Activated T-helper 1 cell treated with anti-CD3 and anti-CD28 coated beads, Interleukin-12 subunit alpha, Interleukin-12 subunit beta, Interleukin-2, Interleukin-4 antibody, amounts not matched to agents 30 ng/mL and 10 ng/mL and 1 ng/mL, durations not matched to agents 14 hours and 24 hours and 36 hours (primary cell): ENCODE measurements around the gene CNTFR. TPM values are rescaled to one million over a fixed set of nuclear protein-coding genes. Genes with fewer than 3 reads are reported as not detected.

Experiments used
- DNase-seq: peaks from one replicate; pipeline ENCODE4 v3.0.0; 2021; ENCODE audit warnings: low spot score
- H3K27ac Mint-ChIP-seq: one replicate; pipeline ENCODE4 v1.8.0; 2021; ENCODE audit warnings: mild to moderate bottlenecking, mixed read lengths
- H3K27me3 Mint-ChIP-seq: one replicate; pipeline ENCODE4 v1.8.0; 2022; ENCODE audit warnings: mild to moderate bottlenecking, moderate library complexity, mixed read lengths; ENCODE audit not compliant: insufficient read depth
- H3K36me3 Mint-ChIP-seq: one replicate; pipeline ENCODE4 v1.8.0; 2021; ENCODE audit warnings: low read depth, mixed read lengths
- H3K4me1 Mint-ChIP-seq: one replicate; pipeline ENCODE4 v1.8.0; 2021; ENCODE audit warnings: low read depth, mixed read lengths
- H3K4me3 Mint-ChIP-seq: one replicate; pipeline ENCODE4 v1.8.0; 2021; ENCODE audit warnings: mild to moderate bottlenecking, moderate library complexity, mixed read lengths
- H3K9me3 Mint-ChIP-seq: one replicate; pipeline ENCODE4 v1.8.0; 2021; ENCODE audit warnings: mixed read lengths
- intact Hi-C: fragments of 100-400 bp; cut with micrococcal nuclease; formaldehyde crosslinking; loops from one replicate; pipeline ENCODE4 v1.15.1; 2024
- total RNA-seq: library from RNA; stranded (reverse); gene quantifications from 2 replicates; pipeline ENCODE4 v1.2.3, GENCODE V29; 2022

The CNTFR gene
- total RNA-seq, 1 donor from 2014 or later = not detected

- peaks cover 57% of the 10 kb centered on the region for H3K27me3 Mint-ChIP-seq
Observed at GRCh38 chr9:34579104-34579807, 10.3 kb downstream of the CNTFR start.

GRCh38 chr9:34578241-34579103 is 11.1 kb downstream of the CNTFR start:
- Mint-ChIP-seq H3K9me3 (no peaks in the 10 kb centered on the region), H3K4me1 (no peaks in the 10 kb centered on the region), H3K36me3 (no peaks in the 10 kb centered on the region), H3K27me3 (peaks cover 54% of the 10 kb centered on the region), H3K4me3 (no peak overlapping the region), H3K27ac (no peak overlapping the region)
- DNase-seq = no peak
- intact Hi-C loops = loop anchor here (1.0 kb wide), 1 partner anchor 9 kb away; no protein-coding TSS in a partner anchor

More at GRCh38 chr9:34579104-34579807, 10.3 kb downstream of the CNTFR start:
- H3K9me3 Mint-ChIP-seq = no peaks in the 10 kb centered on the region
- intact Hi-C loops = no loop called here
- no peak overlapping the region for H3K27ac Mint-ChIP-seq
- DNase-seq = no peak
- H3K36me3 Mint-ChIP-seq = no peaks in the 10 kb centered on the region
- no peak overlapping the region for H3K4me3 Mint-ChIP-seq
- no peaks in the 10 kb centered on the region for H3K4me1 Mint-ChIP-seq

GRCh38 chr9:34577400-34578240 is 11.9 kb downstream of the CNTFR start:
- H3K4me1 Mint-ChIP-seq = no peaks in the 10 kb centered on the region
- H3K27ac Mint-ChIP-seq = no peak overlapping the region
- intact Hi-C loops = loop anchor here (1.0 kb wide), 1 partner anchor 10 kb away; no protein-coding TSS in a partner anchor
- peaks cover 50% of the 10 kb centered on the region for H3K27me3 Mint-ChIP-seq
- H3K9me3 Mint-ChIP-seq = no peaks in the 10 kb centered on the region
- no peak for DNase-seq
- no peak overlapping the region for H3K4me3 Mint-ChIP-seq
- no peaks in the 10 kb centered on the region for H3K36me3 Mint-ChIP-seq

- DNase-seq = no peak
- peaks cover 50% of the 10 kb centered on the region for H3K27me3 Mint-ChIP-seq
Observed at GRCh38 chr9:34576597-34577399, 12.7 kb downstream of the CNTFR start.

GRCh38 chr9:34575862-34576596 is 13.5 kb downstream of the CNTFR start:
- Mint-ChIP-seq H3K4me3 (no peak overlapping the region), H3K36me3 (no peaks in the 10 kb centered on the region), H3K4me1 (no peaks in the 10 kb centered on the region), H3K9me3 (no peaks in the 10 kb centered on the region), H3K27ac (no peak overlapping the region), H3K27me3 (peaks cover 51% of the 10 kb centered on the region)
- no peak for DNase-seq
- intact Hi-C loops = no loop called here

More at GRCh38 chr9:34576597-34577399, 12.7 kb downstream of the CNTFR start:
- no peaks in the 10 kb centered on the region for H3K36me3 Mint-ChIP-seq
- no peaks in the 10 kb centered on the region for H3K9me3 Mint-ChIP-seq
- H3K4me3 Mint-ChIP-seq = no peak overlapping the region
- no peak overlapping the region for H3K27ac Mint-ChIP-seq
- intact Hi-C loops = no loop called here
- H3K4me1 Mint-ChIP-seq = no peaks in the 10 kb centered on the region

- Mint-ChIP-seq H3K9me3 (no peaks in the 10 kb centered on the region), H3K27ac (no peak overlapping the region), H3K36me3 (no peaks in the 10 kb centered on the region), H3K4me1 (no peaks in the 10 kb centered on the region), H3K4me3 (no peak overlapping the region), H3K27me3 (peaks cover 44% of the 10 kb centered on the region)
- intact Hi-C loops = no loop called here
- DNase-seq = no peak
Observed at GRCh38 chr9:34575241-34575640, 14.3 kb downstream of the CNTFR start.

- H3K4me3 Mint-ChIP-seq = no peak overlapping the region
- H3K4me1 Mint-ChIP-seq = no peaks in the 10 kb centered on the region
- H3K9me3 Mint-ChIP-seq = no peaks in the 10 kb centered on the region
- no peaks in the 10 kb centered on the region for H3K36me3 Mint-ChIP-seq
- no peak for DNase-seq
- intact Hi-C loops = no loop called here
- peaks cover 39% of the 10 kb centered on the region for H3K27me3 Mint-ChIP-seq
- H3K27ac Mint-ChIP-seq = no peak overlapping the region
Observed at GRCh38 chr9:34574571-34574970, 15.0 kb downstream of the CNTFR start.

GRCh38 chr9:34573599-34574325 is 15.8 kb downstream of the CNTFR start:
- Mint-ChIP-seq H3K4me1 (no peaks in the 10 kb centered on the region), H3K27ac (no peak overlapping the region), H3K36me3 (no peaks in the 10 kb centered on the region), H3K9me3 (no peaks in the 10 kb centered on the region), H3K4me3 (no peak overlapping the region), H3K27me3 (peaks cover 33% of the 10 kb centered on the region)
- intact Hi-C loops = no loop called here
- DNase-seq = no peak

GRCh38 chr9:34572628-34573027 is 16.9 kb downstream of the CNTFR start:
- DNase-seq = no peak
- no peaks in the 10 kb centered on the region for H3K36me3 Mint-ChIP-seq
- H3K27ac Mint-ChIP-seq = no peak overlapping the region
- intact Hi-C loops = no loop called here
- H3K4me1 Mint-ChIP-seq = no peaks in the 10 kb centered on the region
- H3K4me3 Mint-ChIP-seq = no peak overlapping the region
- peaks cover 34% of the 10 kb centered on the region for H3K27me3 Mint-ChIP-seq
- no peaks in the 10 kb centered on the region for H3K9me3 Mint-ChIP-seq

- no peaks in the 10 kb centered on the region for H3K4me1 Mint-ChIP-seq
- H3K36me3 Mint-ChIP-seq = no peaks in the 10 kb centered on the region
- no peaks in the 10 kb centered on the region for H3K9me3 Mint-ChIP-seq
- no peak overlapping the region for H3K27ac Mint-ChIP-seq
- DNase-seq = no peak
- H3K27me3 Mint-ChIP-seq = peaks cover 32% of the 10 kb centered on the region
- intact Hi-C loops = no loop called here
- no peak overlapping the region for H3K4me3 Mint-ChIP-seq
Observed at GRCh38 chr9:34572092-34572491, 17.4 kb downstream of the CNTFR start.

- no peaks in the 10 kb centered on the region for H3K36me3 Mint-ChIP-seq
- DNase-seq = no peak
- peaks cover 28% of the 10 kb centered on the region for H3K27me3 Mint-ChIP-seq
- H3K4me1 Mint-ChIP-seq = no peaks in the 10 kb centered on the region
- H3K27ac Mint-ChIP-seq = no peak overlapping the region
- H3K9me3 Mint-ChIP-seq = no peaks in the 10 kb centered on the region
- H3K4me3 Mint-ChIP-seq = no peak overlapping the region
- intact Hi-C loops = no loop called here
Observed at GRCh38 chr9:34571481-34571810, 18.1 kb downstream of the CNTFR start.
